PC-3 (cell line): Measurements from ENCODE around the gene PTPRN2.

Experiments
- EZH2 ChIP-seq: fragments of 300-600 bp; sonication (generic); IDR thresholded peaks from one replicate; pipeline ENCODE4 v1.6.1; 2017; ENCODE audit warnings: antibody characterized with exemption, mild to moderate bottlenecking, low read length; ENCODE audit not compliant: unreplicated experiment
- EZH2phosphoT487 ChIP-seq: fragments of 300-600 bp; sonication (generic); IDR thresholded peaks from 2 replicates; pipeline ENCODE4 v1.6.1; 2018; ENCODE audit warnings: mild to moderate bottlenecking, antibody characterized with exemption, low read length, borderline replicate concordance
- TF ChIP-seq, protein P1 (sequence below): fragments of 300-600 bp; sonication (generic); conservative IDR thresholded peaks from 2 replicates; pipeline ENCODE4 v1.5.1; 2017; ENCODE audit warnings: antibody characterized with exemption, low read depth, mild to moderate bottlenecking, low read length

DNA sequence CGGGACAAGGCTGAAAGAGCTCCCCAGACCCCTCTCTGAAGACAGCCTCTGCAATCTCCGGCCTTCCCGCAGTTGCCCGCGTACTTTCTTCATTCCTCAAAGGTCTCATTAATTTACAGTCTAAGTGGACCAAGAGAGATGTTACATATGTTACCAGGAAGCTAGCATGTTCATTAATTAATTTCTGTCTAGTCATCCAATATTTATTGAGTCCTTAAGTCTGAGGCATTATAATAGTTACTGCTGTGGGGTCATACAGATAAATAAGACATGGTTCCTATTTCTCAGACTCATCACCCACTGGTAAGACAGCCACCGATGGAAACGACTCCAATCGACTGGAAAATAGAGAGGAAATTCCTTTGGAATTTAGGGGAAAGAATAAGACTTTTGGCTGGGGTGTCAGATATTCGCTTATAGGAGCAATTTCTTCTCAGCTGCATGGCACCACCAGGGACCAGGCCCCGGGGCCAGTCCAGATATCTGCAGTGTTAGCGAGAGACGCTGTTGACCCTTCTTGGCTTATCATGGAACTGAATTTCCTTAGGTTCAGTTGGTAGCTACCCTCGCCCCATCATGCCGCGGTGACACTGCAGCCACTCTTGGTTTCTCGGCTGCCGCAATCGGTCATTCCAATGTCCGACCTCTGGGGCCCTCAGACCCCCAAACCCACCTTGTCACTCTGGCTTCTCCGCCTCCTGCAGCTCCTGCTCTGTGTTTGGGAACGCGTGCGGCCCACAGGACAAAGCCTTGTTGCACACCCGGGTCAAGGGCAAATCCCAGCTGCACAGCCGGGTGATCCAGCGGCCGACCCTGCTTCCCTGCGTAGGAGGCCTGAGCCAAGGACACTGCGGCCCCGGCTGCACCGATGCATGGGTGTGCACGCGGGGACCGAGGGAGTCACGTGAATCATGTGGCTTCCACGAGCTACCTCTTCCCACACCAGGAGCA lies 867.6 kb downstream of the PTPRN2 start:
- TF ChIP-seq, protein P1, sequence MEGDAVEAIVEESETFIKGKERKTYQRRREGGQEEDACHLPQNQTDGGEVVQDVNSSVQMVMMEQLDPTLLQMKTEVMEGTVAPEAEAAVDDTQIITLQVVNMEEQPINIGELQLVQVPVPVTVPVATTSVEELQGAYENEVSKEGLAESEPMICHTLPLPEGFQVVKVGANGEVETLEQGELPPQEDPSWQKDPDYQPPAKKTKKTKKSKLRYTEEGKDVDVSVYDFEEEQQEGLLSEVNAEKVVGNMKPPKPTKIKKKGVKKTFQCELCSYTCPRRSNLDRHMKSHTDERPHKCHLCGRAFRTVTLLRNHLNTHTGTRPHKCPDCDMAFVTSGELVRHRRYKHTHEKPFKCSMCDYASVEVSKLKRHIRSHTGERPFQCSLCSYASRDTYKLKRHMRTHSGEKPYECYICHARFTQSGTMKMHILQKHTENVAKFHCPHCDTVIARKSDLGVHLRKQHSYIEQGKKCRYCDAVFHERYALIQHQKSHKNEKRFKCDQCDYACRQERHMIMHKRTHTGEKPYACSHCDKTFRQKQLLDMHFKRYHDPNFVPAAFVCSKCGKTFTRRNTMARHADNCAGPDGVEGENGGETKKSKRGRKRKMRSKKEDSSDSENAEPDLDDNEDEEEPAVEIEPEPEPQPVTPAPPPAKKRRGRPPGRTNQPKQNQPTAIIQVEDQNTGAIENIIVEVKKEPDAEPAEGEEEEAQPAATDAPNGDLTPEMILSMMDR = no peak
- TF ChIP-seq EZH2phosphoT487 (no peak), EZH2 (no peak)
